MM.1S (cell line): Measurements from ENCODE around the gene SRSF7.

Experiments used
- CTCF ChIP-seq: fragments of 300-600 bp; sonication (generic); IDR thresholded peaks from 2 replicates; pipeline ENCODE4 v1.5.1; 2016; ENCODE audit warnings: antibody characterized with exemption, low read length, mixed read lengths
- EZH2 ChIP-seq: fragments of 300-600 bp; sonication (generic); optimal IDR thresholded peaks from 2 replicates; pipeline ENCODE3; 2017; ENCODE audit warnings: low read depth, mild to moderate bottlenecking, antibody characterized with exemption, low read length, mixed read lengths
- EZH2phosphoT487 ChIP-seq: fragments of 300-600 bp; sonication (generic); IDR thresholded peaks from 2 replicates; pipeline ENCODE4 v1.6.1; 2018; ENCODE audit warnings: antibody characterized with exemption, low read length

GRCh38 chr2:38789691-38790090 lies 38.5 kb upstream of the SRSF7 start:
- TF ChIP-seq CTCF (no peak), EZH2phosphoT487 (no peak), EZH2 (no peak)
